Parietal lobe (tissue), 1 donor: ENCODE results near the gene OR1D2. TPM values are rescaled to one million over a fixed set of nuclear protein-coding genes. Genes with fewer than 3 reads are reported as not detected.

Experiments used
- total RNA-seq: library from RNA; depleted of rRNA; stranded (reverse); fragments of >200 nt; gene quantifications from one replicate; pipeline ENCODE4 v1.2.3, GENCODE V29; 2014

The OR1D2 gene, protein sequence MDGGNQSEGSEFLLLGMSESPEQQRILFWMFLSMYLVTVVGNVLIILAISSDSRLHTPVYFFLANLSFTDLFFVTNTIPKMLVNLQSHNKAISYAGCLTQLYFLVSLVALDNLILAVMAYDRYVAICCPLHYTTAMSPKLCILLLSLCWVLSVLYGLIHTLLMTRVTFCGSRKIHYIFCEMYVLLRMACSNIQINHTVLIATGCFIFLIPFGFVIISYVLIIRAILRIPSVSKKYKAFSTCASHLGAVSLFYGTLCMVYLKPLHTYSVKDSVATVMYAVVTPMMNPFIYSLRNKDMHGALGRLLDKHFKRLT
- not detected for total RNA-seq

DNA sequence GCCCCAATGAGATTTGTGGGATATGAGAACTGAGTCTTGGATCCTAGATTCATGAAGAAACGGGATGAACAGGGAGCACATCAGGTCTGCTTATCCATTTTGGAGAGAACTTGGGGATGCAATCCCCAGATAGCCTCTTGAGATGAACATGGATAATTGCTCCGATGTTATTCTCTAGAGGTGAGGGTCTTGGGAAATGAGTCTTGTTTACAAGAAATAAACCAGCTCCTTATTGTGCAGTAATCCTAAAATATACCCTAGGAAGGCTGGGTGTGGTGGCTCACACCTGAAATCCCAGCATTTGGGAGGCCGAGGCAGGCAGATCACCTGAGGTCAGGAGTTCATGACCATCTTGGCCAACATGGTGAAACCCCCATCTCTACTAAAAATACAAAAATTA lies at the start of gene OR1D2:
Gene OR1D2, minus strand, starts transcription at position 101 of the 400 bp plus-strand sequence. CDS start 11,426 bp downstream, outside the sequence.

DNA sequence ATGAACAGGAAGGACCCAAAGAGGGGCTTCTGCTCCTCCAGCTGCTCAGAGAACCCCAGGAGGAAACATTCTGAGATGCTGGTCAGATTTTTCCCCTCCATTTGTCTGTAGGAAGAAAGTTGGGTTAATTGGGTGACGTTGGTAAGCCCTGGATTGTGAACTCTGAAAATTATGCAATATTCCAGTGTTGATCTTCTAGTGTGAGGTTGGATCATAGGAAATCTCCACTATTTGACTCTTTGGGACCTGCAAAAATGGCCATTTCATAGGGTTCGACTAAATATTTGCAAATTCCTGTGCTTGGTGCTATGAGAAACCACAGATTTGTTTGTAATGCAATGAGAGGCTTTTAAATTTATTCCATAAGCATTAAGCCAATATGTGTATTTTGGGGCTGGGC lies 23.2 kb upstream of the OR1D2 start, which contains the start of gene OR1G1:
Gene OR1G1, minus strand, starts transcription at position 101 of the 400 bp plus-strand sequence. Its CDS starts 0 bp downstream, at position 101.

DNA sequence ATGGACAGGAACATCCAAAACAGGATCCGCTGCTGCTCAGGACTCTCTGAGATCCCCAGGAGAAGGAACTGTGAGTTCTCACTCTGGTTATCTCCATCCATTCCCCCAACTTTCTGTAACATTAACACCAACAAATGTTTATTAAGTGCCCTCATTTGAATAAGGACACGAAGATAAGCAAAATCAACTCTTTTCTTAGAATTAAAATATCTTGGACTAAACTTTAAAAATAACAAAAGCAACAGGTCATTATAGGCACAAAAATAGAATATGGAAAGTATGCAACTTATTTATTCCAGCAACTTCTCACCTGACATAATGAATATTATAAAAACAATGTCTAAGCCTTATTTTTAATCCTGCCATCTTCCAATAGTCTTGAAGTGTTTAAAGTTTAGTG lies 40.7 kb downstream of the OR1D2 start, which contains the start of gene OR1D5:
Gene OR1D5, minus strand, starts transcription at position 101 of the 400 bp plus-strand sequence. Its CDS starts 0 bp downstream, at position 101.

Other genes with a start within 250 kb of the OR1D2 start
- gene OR1D5, start 40.8 kb downstream of the OR1D2 start, total RNA-seq = not detected
- not detected for gene OR1G1, start 23.1 kb upstream of the OR1D2 start, total RNA-seq
- gene OR1A2, start 93.1 kb upstream of the OR1D2 start, total RNA-seq = not detected
- not detected for gene OR1A1, start 103.2 kb upstream of the OR1D2 start, total RNA-seq
- gene OR3A1, start 193.9 kb upstream of the OR1D2 start, total RNA-seq = 0.31 TPM